ENCODE results near the gene DBNL. TPM values are rescaled to one million over a fixed set of nuclear protein-coding genes. Genes with fewer than 3 reads are reported as not detected.

The DBNL gene
- polyA plus RNA-seq, 1 donor from 2014 or later = 124 TPM

GRCh38 chr7:44046321-44047061 lies 2.0 kb downstream of the DBNL start:
- Histone ChIP-seq H3K9me2 (ENCODE audit: insufficient read depth, low read length) (no peaks in the 10 kb centered on the region), H3K4me3 (ENCODE audit: low read length) (peak overlapping the region; percentile 84), H3K9me3 (ENCODE audit: low read length) (no peaks in the 10 kb centered on the region), H3K9ac (ENCODE audit: low read length) (no peak overlapping the region), H2AFZ (ENCODE audit: low read depth, low read length) (no peak overlapping the region), H3K4me2 (ENCODE audit: low read length) (no peak overlapping the region), H3F3A (ENCODE audit: insufficient read depth, low read length, poor library complexity, severe bottlenecking) (no peaks in the 10 kb centered on the region), H3K27ac (ENCODE audit: low read length) (no peak overlapping the region), H3K36me3 (ENCODE audit: insufficient read depth, low read length) (no peaks in the 10 kb centered on the region), H3K27me3 (ENCODE audit: insufficient read depth, low read depth, low read length) (no peaks in the 10 kb centered on the region), H3K79me2 (replicated peaks; ENCODE audit: insufficient read depth, low read length) (peaks cover 31% of the 10 kb centered on the region), H4K20me1 (ENCODE audit: insufficient read depth) (no peaks in the 10 kb centered on the region)
- TF ChIP-seq TAF1 (IDR thresholded peaks at IDR 0.05; ENCODE audit: low read depth) (no peak), REST (IDR thresholded peaks at IDR 0.05; ENCODE audit: borderline replicate concordance) (no peak), SMC3 (conservative IDR thresholded peaks at IDR 0.05; ENCODE audit: poor library complexity) (no peak), POLR2AphosphoS5 (IDR thresholded peaks at IDR 0.05) (no peak), EP300 (conservative IDR thresholded peaks at IDR 0.05; ENCODE audit: poor library complexity, severe bottlenecking) (no peak), RAD21 (conservative IDR thresholded peaks at IDR 0.05) (no peak), CTCF (IDR thresholded peaks at IDR 0.05; ENCODE audit: poor library complexity, severe bottlenecking) (no peak), EZH2 (IDR thresholded peaks at IDR 0.05; ENCODE audit: borderline replicate concordance, insufficient read depth, low read length, poor library complexity, severe bottlenecking) (no peak), MXI1 (conservative IDR thresholded peaks at IDR 0.05; ENCODE audit: poor library complexity, severe bottlenecking) (no peak)

- TF ChIP-seq MXI1 (conservative IDR thresholded peaks at IDR 0.05; ENCODE audit: poor library complexity, severe bottlenecking) (no peak), POLR2AphosphoS5 (IDR thresholded peaks at IDR 0.05) (no peak), RAD21 (conservative IDR thresholded peaks at IDR 0.05) (no peak), CTCF (IDR thresholded peaks at IDR 0.05; ENCODE audit: poor library complexity, severe bottlenecking) (no peak), REST (IDR thresholded peaks at IDR 0.05; ENCODE audit: borderline replicate concordance) (no peak), SMC3 (conservative IDR thresholded peaks at IDR 0.05; ENCODE audit: poor library complexity) (no peak), EZH2 (IDR thresholded peaks at IDR 0.05; ENCODE audit: borderline replicate concordance, insufficient read depth, low read length, poor library complexity, severe bottlenecking) (no peak), TAF1 (IDR thresholded peaks at IDR 0.05; ENCODE audit: low read depth) (no peak), EP300 (conservative IDR thresholded peaks at IDR 0.05; ENCODE audit: poor library complexity, severe bottlenecking) (no peak)
- H4K20me1 ChIP-seq (ENCODE audit: insufficient read depth) = no peaks in the 10 kb centered on the region
These were observed 3.7 kb downstream of the DBNL start for GRCh38 chr7:44048031-44048795.

More at GRCh38 chr7:44048031-44048795, 3.7 kb downstream of the DBNL start:
- Histone ChIP-seq H3K27me3 (ENCODE audit: insufficient read depth, low read depth, low read length) (no peaks in the 10 kb centered on the region), H3K9me2 (ENCODE audit: insufficient read depth, low read length) (no peaks in the 10 kb centered on the region), H3K9me3 (ENCODE audit: low read length) (no peaks in the 10 kb centered on the region), H3K4me2 (ENCODE audit: low read length) (no peak overlapping the region), H2AFZ (ENCODE audit: low read depth, low read length) (no peak overlapping the region), H3F3A (ENCODE audit: insufficient read depth, low read length, poor library complexity, severe bottlenecking) (no peaks in the 10 kb centered on the region), H3K4me3 (ENCODE audit: low read length) (no peak overlapping the region), H3K27ac (ENCODE audit: low read length) (no peak overlapping the region), H3K79me2 (replicated peaks; ENCODE audit: insufficient read depth, low read length) (peaks cover 31% of the 10 kb centered on the region), H3K9ac (ENCODE audit: low read length) (no peak overlapping the region), H3K36me3 (ENCODE audit: insufficient read depth, low read length) (no peaks in the 10 kb centered on the region)

All from neural cell (in vitro differentiated cells).